Measurements from ENCODE around the gene RXRB.
A peak's percentile ranks its signal among the peaks of the same experiment; 100 is the strongest.
"Not testable (repeated sequence)": the region's sequence is repeated elsewhere in the genome, so short reads cannot be mapped to it uniquely, and the experiment has no call there.

RXRB gene

GRCh38 chr6:33160096-33160495, 40.4 kb downstream of the RXRB start:
- no peak overlapping the region for H3K9ac ChIP-seq
- no peaks in the 10 kb centered on the region for H3K36me3 ChIP-seq
- H3K4me1 ChIP-seq = peaks cover 20 to 36% (median 25%) of the 10 kb centered on the region in 10 experiments
- H3K9me3 ChIP-seq (replicated peaks in 1 of 11) = no peaks in the 10 kb centered on the region
- peak overlapping the region in 3 of 11 experiments; percentile 84 to 91 (median 84); a peak in 4 of 22 replicates for H3K4me2 ChIP-seq
- H3K27ac ChIP-seq = no peak overlapping the region
- H4K20me1 ChIP-seq = no peaks in the 10 kb centered on the region
- no peak overlapping the region for H3K4me3 ChIP-seq
- H3K27me3 ChIP-seq = no peaks in the 10 kb centered on the region
- no peak for TF ChIP-seq Cebpa-rat (IDR thresholded peaks at IDR 0.05)

DNA sequence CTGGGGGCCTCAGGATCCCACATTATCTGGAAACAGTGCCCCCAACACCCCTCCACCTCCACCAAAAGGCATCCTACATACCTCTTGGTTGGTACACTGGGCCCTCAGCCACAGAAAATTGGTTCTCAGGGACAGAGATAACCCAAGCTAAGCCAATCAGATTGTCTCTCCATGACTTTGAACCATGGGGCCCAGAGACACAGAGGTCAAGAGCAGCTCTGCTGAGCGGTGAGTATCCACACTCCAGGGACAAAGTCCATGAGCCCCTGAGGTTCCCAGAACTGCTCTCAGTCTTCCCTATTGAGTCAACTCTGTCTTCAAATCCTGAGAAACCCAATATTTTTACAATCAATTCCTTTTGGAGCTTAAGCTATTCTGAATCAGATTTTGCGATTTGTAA, 43.5 kb downstream of the RXRB start:
- no peaks in the 10 kb centered on the region for H3K36me3 ChIP-seq
- H3K27ac ChIP-seq = no peak overlapping the region
- no peak overlapping the region for H3K9ac ChIP-seq
- H3K4me3 ChIP-seq = no peak overlapping the region
- H3K9me3 ChIP-seq (replicated peaks in 1 of 11) = peaks cover 14 to 19% (median 15%) of the 10 kb centered on the region in 11 experiments
- no peak for TF ChIP-seq Cebpa-rat (IDR thresholded peaks at IDR 0.05)
- H3K4me1 ChIP-seq = peaks cover 10 to 21% (median 16%) of the 10 kb centered on the region in 10 experiments
- no peaks in the 10 kb centered on the region for H4K20me1 ChIP-seq
- H3K4me2 ChIP-seq = no peak overlapping the region
- H3K27me3 ChIP-seq = no peaks in the 10 kb centered on the region

GRCh38 chr6:33156561-33156960, 43.9 kb downstream of the RXRB start:
- H4K20me1 ChIP-seq = no peaks in the 10 kb centered on the region
- H3K4me3 ChIP-seq = no peak overlapping the region
- H3K9ac ChIP-seq = no peak overlapping the region
- no peak for TF ChIP-seq Cebpa-rat (IDR thresholded peaks at IDR 0.05)
- H3K9me3 ChIP-seq (replicated peaks in 1 of 11) = peaks cover 18 to 23% (median 19%) of the 10 kb centered on the region in 11 experiments
- H3K27me3 ChIP-seq = no peaks in the 10 kb centered on the region
- no peak overlapping the region for H3K27ac ChIP-seq
- no peak overlapping the region for H3K4me2 ChIP-seq
- H3K4me1 ChIP-seq = peaks cover 6 to 17% (median 12%) of the 10 kb centered on the region in 10 experiments
- H3K36me3 ChIP-seq = no peaks in the 10 kb centered on the region; a peak in 1 of 22 replicates

DNA sequence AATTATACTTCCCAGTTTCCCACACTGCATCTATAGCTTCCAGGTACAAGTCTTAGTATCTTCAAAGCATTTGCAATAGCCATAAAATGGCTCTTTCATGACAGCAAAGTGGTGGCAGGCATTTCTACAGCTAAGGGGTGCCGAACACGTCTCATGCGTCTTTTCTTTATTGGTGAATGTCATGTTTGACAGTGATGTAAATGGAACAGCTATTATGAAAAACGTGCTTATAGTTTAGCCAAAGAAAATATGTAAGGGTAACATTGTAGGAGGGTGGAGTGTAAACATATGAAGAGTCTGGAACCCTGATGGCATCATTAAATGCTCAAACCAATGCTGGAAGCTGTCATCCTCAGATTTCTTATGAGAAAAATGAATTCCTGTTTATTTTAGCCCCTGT, 46.1 kb downstream of the RXRB start:
- H3K4me3 ChIP-seq = no peak overlapping the region
- H3K4me1 ChIP-seq = no peaks in the 10 kb centered on the region
- no peaks in the 10 kb centered on the region for H4K20me1 ChIP-seq
- H3K27me3 ChIP-seq = no peaks in the 10 kb centered on the region
- no peak overlapping the region for H3K27ac ChIP-seq
- TF ChIP-seq Cebpa-rat (IDR thresholded peaks at IDR 0.05) = no peak
- H3K4me2 ChIP-seq = no peak overlapping the region
- H3K9ac ChIP-seq = no peak overlapping the region
- peaks cover 27 to 34% (median 29%) of the 10 kb centered on the region in 11 experiments for H3K9me3 ChIP-seq (replicated peaks in 1 of 11)
- no peaks in the 10 kb centered on the region; a peak in 1 of 22 replicates for H3K36me3 ChIP-seq

DNA sequence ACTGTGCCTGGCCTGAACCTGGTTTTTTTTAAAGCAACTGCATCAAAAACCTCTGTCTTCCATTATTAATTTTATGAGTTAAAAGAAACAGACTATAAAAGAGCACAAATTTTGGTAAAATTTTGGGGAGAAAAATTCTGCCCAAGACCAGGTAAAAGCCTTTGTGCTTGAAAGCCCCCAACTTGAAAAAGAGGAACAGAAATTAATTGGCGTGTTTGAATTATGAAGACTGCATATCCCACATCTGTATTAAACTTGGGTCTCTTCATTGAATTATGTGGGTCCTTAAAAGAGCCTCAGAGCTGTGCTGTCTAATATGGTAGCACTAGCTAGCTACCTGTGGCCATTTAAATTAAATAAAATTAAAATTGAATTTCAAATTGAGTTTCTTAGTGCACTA, 49.4 kb downstream of the RXRB start:
- Histone ChIP-seq H3K4me2 (no peak overlapping the region), H3K9ac (no peak overlapping the region), H3K9me3 (replicated peaks in 1 of 11) (peaks cover 27 to 34% (median 29%) of the 10 kb centered on the region in 11 experiments), H3K4me3 (no peak overlapping the region), H3K27ac (no peak overlapping the region), H4K20me1 (no peaks in the 10 kb centered on the region), H3K27me3 (no peaks in the 10 kb centered on the region), H3K36me3 (no peaks in the 10 kb centered on the region; a peak in 1 of 22 replicates), H3K4me1 (no peaks in the 10 kb centered on the region)
- TF ChIP-seq Cebpa-rat (IDR thresholded peaks at IDR 0.05) = no peak

- H3K4me1 ChIP-seq, H3K4me2 ChIP-seq, H3K9ac ChIP-seq, H3K27me3 ChIP-seq, H3K36me3 ChIP-seq, H4K20me1 ChIP-seq, H3K27ac ChIP-seq, H3K4me3 ChIP-seq: not testable (repeated sequence)
- peaks cover 27 to 34% (median 29%) of the 10 kb centered on the region in 11 experiments for H3K9me3 ChIP-seq (replicated peaks in 1 of 11)
Observed at GRCh38 chr6:33150560-33150959, 49.9 kb downstream of the RXRB start.

GRCh38 chr6:33147807-33148666, 52.4 kb downstream of the RXRB start:
- Histone ChIP-seq H3K27ac (no peak overlapping the region), H4K20me1 (no peaks in the 10 kb centered on the region), H3K36me3 (no peaks in the 10 kb centered on the region; a peak in 1 of 22 replicates), H3K4me2 (no peak overlapping the region), H3K4me1 (peaks cover 15 to 22% (median 21%) of the 10 kb centered on the region in 10 experiments), H3K9ac (no peak overlapping the region), H3K4me3 (no peak overlapping the region), H3K9me3 (replicated peaks in 1 of 11) (peaks cover 23 to 30% (median 24%) of the 10 kb centered on the region in 11 experiments), H3K27me3 (no peaks in the 10 kb centered on the region)
- no peak for TF ChIP-seq Cebpa-rat (IDR thresholded peaks at IDR 0.05)

DNA sequence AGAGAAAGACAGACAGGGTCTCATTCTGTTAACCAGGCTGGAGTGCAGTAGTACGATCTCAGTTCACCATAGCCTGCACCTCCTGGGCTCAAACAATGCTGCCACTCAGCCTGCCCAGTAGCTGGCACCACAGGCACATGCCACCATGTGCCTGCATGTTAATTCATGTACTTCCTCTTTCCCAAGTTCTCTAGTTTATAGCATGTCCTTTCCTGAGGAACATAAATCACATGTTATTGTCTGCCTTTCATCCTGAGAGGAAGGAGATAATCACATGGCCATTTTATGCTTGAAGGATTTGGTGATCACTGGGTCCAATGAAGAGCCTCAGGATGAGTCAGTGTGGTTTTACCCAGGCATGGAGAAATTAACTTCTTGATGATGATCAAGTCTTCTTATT, 56.1 kb downstream of the RXRB start:
- no peak overlapping the region for H3K4me3 ChIP-seq
- peaks cover 0 to 5% (median 0%) of the 10 kb centered on the region in 11 experiments; a peak in 6 of 22 replicates for H3K9me3 ChIP-seq (replicated peaks in 1 of 11)
- H3K27me3 ChIP-seq = no peaks in the 10 kb centered on the region
- peaks cover 29 to 57% (median 44%) of the 10 kb centered on the region in 10 experiments for H3K4me1 ChIP-seq
- no peak for TF ChIP-seq Cebpa-rat (IDR thresholded peaks at IDR 0.05)
- 0 out of 22 replicates have a peak overlapping the region, but pooled peaks of 1 of the 11 experiments have one; percentile 15 for H3K9ac ChIP-seq
- no peaks in the 10 kb centered on the region for H3K36me3 ChIP-seq
- H3K27ac ChIP-seq = peak overlapping the region in 9 of 11 experiments; percentile 26 to 62 (median 49); a peak in 14 of 22 replicates
- peak overlapping the region in 10 of 11 experiments; percentile 28 to 80 (median 54); a peak in 19 of 22 replicates for H3K4me2 ChIP-seq
- no peaks in the 10 kb centered on the region for H4K20me1 ChIP-seq

Measured in BLaER1 treated with 17β-estradiol and CSF1 and Interleukin-3, amounts not matched to agents 10 nM and 100 nM (cell line).